Glomerular visceral epithelial cell (primary cell): ENCODE measurements around the gene XCL2.
A peak's percentile ranks its signal among the peaks of the same experiment; 100 is the strongest.
"Not testable (repeated sequence)": the region's sequence is repeated elsewhere in the genome, so short reads cannot be mapped to it uniquely, and the experiment has no call there.

ENCODE experiments used
- DNase-seq: peaks from one replicate; pipeline ENCODE4 v3.0.0-alpha.2; 2016; ENCODE audit errors: extremely low spot score

The XCL2 gene

DNA sequence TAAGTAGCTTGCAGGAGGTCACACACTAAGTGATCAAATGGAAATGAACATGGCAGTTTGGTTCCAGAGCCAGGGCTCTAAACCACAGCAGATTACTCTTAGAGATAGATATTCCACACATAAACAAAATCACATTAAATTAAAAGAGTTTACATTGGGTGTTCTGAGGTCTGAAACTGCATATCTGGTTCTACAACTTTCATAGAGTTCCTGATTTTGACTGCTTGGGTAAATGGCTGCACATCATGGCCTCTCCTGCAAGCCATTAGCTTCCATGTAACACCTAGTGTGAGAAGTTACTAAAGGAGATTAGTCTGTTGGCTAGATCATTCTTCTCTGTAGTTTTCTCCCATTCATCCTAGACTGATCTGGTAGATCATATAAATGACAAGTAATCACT is 12.8 kb upstream of the XCL2 start:
- DNase-seq: no peak

DNA sequence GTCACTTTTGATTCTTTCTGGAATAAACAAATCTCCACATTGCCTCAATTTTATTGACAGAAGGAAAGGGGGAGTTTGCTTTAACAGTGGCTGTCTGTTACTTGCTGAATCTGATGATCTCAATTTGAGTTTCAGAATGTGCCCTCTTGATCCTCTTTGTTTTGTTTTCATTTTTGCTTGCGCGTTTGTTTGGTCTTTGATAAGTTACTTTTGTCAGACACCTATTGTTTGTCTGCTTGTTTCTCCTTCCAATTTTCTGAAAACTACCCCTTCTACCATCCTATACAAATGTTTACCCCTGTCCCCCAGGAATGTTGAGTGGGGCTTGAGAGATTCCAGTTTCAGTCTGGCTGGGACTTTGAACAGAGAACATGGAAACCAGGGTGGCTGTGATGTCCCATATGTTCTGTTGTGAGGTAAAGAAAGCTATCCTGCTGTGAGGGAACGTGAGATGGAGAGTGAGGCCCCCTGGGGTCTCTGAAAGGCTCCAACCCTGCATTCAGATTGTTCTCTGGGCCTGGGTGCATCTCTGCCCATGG is 11.8 kb upstream of the XCL2 start:
- DNase-seq: no peak

DNA sequence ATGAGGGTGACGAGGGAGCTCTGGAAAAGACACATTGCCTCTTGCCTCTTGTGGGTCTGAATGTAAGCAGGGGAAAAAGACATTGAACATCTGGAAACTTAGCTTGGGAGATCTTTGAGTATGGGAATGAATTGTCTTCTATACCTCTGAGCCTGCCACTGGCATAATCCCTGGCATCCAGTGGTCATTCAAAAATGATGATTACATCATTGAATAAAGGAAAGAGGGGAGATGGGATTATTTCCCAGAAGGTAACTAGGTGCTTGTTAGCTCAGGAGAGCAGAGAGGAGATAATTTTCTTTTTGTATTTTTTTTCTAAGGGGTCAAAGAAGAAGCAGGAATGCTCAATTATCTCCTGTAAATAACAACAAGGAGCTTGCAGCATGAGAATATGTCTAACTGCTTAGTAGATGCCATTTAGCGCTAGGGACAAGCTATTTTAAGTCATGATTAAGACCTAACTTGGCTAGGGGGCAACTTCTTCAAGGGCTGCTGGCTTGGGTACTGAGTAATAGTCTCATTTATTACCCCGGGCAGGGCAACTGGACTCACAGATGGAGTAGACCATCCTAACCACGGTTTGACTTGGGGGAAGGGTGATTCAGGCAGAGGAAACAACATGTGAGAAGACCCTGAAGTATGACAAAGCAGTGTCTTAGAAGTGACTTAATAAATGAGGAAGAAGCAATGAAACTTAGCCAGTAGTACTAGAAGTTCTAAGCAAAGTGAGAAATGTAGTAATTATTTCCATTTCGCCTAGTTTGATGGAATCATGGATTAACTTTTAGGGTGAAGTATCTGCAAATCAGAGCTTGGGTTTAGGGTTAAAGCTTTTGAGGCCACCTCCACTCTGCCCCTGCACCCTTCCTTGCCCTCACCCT is 11.0 kb upstream of the XCL2 start:
- no peak for DNase-seq

DNA sequence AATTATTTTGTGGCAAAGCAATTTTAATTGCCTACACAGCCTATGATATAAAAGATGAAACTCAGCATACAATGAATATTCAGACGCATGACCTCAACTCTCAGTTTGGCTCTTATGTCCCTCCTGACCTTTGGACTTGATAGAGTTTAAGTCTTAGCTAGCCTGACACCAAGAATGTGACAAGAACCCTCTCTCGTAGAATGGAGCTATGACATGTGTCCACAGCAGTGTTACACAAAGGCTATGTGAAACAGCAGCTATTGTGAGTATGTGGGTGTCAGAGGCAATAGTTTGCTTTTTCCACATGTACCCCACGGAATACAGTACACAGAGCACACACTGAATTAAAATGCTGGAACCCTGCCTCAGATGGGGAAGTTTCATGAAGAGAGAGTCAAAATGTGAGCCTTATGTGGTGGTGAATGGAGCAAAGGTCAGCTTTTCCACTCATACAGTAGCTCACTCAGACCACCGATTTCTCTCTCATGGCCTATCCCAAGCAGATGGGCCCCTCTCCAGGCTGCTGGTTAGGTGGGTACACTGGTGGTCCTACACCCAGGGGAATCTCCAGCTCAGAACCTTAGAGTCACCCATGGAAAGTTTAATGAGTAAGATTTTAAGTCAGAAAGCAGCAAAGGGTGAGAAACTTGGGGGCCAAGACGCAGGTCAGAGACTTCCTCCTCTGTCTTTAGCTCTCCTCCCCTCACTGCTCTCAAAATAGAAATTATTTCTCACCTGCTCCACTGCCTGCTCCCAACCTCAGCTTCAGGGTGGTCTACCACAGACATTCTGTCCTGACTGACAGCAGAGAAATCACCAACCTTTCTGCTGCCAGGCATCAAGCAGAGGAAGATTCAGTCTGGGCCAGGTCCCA is 10.1 kb upstream of the XCL2 start:
- no peak for DNase-seq

DNA sequence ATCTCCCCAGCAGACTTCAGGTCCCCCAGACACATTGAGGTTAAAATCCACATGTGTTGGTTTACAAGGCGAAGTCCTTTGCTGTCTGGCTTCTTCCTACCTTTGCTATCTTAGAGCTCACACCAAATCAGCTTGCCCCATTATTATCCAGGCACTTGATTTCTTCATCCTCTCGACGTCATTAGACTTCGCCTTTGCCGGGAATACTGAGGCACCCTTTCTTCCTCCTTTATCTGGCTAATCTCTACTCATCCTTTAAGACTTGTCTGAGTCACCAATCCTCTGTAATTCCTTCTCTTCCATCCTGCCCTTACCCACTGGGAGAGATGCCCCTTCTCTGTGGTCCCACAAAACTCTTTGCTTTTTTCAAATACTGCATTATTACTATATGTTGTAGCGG is 9.2 kb upstream of the XCL2 start:
- DNase-seq: no peak

DNA sequence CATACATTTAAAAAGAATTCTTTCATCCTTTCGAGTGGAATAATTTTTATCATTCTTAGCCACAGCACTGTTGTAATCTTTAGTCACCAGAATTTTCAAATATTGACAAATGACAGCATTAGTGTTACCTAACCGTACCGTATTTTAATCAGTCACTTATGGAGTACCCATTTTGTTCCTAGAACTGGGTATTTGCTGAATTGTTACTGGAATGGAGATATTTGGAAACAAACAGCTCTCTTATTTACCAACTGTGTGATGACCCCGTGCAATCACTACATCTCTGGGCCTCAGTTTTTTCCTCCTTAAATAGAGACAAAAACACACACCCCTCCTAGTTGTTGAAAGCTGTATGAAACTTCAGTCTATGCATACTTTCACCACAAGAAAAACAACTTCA is 7.9 kb upstream of the XCL2 start:
- no peak for DNase-seq

DNA sequence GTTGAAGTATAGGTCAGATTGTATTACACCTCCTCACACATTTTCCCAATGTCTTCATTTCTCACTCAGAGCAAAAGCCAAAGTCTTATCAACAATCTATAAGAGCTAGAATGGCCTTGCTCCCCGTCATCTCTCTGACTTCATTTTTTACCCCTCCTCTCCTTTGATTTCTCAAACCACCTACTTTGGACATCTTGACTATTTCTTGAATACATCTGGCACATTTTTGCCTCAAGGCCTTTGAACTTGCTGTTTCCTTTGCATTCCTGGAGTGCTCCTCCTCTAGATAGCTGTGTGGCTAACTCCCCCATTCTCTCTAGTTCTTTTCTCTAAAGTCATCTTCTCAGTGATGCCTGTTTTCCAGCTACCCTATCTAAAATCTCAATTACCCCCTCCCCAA is 7.2 kb upstream of the XCL2 start:
- no peak for DNase-seq

DNA sequence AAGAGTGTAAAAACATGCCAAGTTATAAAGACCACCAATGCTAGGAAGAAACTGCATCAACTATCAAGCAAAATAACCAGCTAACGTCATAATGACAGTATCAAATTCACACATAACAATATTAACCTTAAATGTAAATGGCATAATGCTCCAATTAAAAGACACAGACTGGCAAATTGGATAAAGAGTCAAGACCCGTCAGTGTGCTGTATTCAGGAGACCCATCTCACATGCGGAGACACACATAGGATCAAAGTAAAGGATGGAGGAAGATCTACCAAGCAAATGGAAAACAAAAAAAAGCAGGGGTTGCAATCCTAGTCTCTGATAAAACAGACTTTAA is 2.7 kb upstream of the XCL2 start:
- DNase-seq: not testable (repeated sequence)

DNA sequence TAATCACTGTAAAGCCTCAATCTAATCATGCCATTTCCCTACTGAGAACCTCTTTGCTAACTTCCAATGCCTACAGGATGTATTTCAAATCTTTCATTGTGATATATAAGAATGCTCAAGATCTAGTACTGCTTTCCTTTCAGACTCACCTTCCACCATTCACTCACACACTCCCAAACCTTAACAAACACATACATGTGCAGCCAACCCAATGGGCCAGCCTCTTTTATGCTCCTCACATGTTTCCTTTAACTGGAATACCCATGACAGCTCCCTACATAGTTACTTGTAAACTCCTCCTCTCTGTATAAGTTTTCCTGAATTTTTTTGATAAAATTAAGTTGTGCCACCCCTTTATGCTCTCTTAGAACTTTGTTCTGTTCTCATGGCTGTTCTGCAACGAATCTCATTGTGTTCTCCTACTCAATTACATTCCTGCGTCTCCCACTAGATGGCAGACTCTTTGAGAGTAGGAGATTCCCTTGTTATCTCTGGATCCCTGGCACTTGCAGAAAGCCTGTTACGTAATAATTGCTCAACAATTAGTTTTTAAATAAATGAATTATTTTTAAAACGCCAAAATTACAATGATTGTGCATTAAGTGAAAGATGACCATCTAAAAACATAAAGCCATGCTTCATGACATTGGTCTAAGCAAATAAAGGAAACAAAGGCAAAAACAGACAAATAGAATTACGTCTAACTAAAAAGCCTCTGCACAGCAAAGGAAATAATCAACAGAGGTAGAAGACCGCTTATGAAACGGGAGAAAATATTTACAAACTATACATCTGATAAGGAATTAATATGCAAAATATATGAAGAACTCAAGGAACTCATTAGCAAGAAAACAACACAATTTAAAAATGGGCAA is 2.1 kb upstream of the XCL2 start:
- DNase-seq: peak; percentile 14

DNA sequence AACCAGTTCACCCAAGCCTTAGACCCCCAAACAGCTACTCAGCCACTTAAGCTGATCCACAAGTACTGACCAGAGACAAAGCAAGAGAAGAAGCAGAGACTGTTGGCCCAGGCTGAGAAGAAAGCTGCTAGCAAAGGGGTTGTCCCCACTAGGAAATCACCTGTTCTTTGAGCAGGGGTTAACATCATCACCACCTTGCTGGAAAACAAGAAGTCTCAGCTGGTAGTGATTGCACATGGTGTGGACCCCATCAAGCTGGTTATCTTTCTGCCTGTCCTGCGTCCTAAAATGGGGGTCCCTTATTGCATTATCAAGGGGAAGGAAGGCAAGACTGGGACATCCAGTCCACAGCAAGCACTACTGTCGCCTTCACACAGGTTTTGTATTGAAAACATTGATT is 819 bp downstream of the XCL2 start:
- not testable (repeated sequence) for DNase-seq

DNA sequence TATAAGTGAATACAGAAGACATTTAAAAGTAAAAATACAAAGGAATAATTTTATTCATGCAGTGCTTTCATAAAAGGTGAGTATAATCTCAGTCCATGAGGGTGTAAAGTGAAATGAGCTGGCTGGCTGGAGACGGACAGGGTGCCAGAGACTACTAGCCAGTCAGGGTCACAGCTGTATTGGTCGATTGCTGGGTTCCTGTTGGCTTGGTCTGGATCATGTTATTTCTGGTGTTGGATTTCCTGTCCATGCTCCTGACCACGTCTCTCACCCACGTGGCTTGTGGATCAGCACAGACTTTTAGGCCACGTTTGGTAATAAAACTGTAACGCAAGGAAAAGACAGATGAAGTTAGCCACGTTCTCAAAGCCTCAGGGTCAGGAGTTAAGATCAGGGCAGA is 3.0 kb downstream of the XCL2 start:
- DNase-seq: not testable (repeated sequence)

DNA sequence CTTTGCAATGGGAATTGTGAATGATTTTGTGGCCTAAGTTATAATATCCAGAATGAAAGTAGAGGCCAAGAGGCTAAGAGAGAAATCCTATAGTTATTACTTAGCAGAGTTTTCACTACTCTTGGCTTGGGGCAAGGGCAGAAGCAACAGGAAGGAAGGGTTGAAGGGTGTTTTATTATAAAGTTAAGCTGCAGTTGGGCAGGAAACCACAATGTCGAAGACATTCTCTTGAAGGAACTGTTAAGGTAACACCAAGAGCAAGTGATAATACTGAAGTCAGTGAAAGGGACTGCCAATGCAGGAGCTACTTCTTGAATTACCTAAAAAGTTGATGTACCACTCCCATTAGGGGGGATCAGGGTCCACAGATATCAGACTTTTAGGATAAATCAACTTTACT is 8.3 kb downstream of the XCL2 start:
- DNase-seq: no peak

DNA sequence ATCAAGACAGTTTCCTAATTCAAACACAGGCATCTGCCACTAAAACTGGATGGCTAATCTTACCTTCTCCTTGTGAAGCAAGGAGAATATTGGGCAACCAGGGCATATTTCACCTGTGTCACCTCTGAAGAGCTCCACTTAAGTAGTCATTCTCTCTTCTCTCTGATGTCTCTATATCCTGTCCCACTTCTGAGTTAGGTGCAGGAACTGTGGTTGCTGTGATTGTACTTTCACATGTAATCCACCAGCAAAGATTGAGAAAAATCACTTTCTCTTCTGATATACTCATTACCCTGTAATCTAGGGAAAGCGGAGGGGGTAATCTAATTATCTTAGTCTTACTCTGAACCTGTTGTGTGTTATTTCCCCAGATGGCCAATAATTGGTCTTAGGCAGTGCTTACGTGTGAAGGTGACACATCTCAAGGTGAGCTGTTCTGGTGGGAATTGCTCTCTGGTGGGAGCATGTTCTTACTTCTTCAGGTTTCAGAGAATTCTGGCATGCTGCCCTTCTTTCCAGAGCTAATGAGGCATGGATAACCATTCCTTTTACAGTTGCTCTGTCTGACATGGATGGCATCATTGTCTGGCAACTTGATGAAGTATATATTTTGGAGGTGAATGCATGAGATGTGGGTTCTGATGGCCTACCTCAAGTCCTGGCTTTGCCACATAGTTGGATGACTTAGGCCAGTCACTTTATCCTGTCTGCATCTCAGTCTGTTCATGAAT is 12.0 kb downstream of the XCL2 start:
- peak; percentile 83 for DNase-seq

DNA sequence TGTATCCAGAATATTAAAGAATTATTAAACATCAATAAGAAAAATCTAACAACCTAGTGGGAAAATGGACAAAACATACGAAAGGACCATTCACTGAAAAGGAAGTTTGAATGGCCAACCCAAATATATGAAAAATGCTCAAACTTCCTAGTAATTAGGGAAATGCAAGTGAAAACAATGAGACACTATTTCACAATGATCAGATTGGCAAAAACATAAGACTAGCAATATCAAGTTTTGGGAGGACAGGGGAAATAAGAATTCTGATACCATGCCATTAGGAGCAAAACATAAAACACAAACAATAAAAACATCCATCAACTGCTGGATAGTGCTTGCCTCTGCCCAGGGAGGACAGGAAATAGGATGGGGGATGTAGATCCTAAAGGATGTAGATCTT is 14.3 kb downstream of the XCL2 start:
- DNase-seq: no peak

DNA sequence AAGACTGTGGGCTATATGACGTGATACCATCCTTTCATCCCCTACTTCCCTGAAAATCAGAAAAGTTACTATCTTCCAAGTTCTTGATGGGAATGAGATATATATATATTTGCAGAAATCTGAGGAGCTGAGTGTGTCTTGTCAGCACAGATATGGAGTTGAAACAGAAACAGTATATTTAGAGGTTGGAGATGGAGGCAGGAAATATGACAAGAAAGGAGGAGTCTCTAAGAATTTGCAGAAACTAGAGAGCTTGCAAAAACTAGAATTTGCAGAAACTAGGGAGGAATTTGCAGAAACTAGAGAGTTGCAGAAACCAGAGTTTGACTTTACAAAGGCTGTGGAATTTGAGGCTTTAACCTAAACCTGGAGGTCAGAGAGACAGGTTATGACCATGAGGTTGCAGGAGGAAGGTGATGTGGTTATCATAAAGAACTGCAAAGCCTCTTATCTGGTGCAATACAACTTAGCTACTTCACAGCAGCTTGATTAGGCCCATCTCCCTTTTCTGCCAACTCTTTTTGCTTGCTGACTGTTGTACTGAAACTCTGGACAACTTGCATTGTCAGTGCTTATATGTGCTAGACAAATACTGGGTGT is 22.3 kb downstream of the XCL2 start:
- DNase-seq: no peak

DNA sequence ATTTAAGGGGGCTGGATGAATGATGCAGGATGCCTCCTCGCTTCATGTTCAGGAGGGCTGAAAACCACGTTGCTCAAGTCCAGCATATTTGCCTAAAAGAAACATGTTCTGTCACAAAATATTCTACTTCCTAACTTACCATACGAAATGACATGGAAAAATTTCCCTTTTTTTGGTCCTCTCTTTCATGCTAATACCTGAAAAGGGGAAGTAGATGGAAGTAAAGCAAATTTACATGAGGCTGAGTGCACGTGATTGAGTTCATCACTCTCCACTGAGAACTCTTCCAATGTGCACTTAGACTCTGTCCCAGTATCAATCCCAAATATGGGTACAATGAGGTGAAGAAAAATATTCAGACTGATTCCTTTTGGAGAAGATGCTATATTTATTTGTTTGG is 23.0 kb downstream of the XCL2 start:
- no peak for DNase-seq

DNA sequence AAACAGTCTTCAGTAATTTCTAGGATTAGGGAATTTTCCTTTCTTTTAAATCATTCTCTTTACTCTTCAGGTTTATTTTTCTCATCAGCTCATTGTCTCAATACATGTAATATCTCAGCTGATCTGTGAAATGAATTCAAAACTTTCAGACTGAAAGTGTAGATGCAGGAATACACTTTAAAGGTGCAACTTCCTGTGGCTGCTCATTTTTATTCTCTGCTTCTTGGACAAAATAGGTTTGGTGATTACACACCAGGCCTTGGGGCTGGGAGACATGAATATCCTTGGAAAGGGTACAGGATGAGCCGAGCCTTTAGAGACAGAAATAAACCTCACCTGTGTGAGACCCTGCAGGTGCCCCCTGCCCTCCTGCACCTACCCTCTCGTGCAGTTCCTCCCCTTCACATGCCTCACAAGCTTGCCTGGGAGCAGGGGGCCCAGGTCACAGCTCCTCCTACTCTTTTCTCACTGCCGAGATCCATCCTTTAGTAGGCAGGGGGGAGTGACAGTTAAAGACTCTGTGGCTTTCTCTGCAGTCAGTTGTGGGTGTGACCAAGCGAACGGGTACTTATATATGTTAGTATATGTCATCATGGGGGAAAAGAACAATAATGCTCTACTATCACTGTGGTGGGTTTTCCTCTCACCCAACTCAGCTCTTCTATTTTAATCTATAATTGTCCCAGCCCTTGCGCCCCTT is 23.6 kb downstream of the XCL2 start:
- no peak for DNase-seq

DNA sequence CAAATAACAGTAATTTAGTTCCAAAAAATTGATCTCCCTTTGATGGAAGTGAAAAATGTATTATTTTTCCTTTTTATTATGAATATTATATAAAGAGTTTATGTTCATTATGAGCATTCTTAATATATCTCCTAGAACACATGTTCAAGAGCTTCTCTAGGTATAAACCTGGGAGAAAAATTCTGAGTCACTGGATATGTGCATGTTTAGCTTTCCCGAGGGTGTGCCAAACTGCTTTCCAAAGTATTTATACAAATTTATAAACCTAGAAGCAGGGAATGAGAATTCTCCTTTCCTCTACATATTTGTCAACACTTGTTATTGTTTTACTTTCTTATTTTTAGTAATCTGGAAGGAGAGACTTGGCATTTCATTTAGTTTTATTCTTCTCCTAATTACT is 25.0 kb downstream of the XCL2 start:
- no peak for DNase-seq

DNA sequence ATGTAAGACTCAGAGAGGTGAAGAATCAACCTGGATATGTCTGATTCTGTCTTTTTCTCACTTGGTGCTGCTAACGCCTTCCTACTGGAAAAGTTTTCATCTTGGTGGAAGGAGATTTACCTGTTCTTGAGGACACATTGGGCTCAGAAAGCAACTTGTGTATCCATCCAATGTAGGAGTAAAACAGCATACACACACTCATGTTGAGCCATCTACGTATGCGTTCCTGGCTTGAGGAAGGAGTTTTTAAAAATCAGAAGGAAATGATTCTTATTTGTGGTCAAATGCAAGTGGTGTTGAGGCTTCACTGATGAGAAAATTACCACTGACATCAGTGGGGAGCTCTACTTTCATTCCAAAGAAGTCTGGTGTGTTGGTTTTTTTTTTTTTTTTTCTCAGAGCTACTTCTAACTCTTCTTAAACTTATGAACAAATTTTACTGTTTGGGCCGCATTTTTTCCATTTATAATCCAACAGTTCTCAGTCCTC is 25.6 kb downstream of the XCL2 start:
- DNase-seq: no peak

DNA sequence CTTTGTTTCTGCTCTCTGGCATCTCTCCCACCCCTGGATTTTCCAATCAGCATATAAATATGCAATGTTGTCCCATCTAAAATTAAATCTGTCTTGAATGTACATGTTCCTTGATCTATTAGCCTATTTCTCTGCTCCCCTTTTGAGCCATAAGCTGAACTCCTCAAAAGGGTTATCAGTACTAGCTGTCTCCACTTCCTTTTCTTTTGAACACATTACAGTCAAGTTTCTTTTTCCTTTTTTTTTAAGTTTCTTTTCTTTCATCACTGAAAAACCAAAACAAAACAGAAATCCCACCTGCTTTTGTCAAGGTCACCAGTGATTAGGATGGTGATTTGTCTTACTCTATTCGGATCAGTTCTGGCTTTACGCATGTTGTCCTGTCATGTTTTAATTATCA is 29.3 kb downstream of the XCL2 start:
- DNase-seq: no peak
